GM18520 (cell line): Measurements from ENCODE around the gene KLC1.
"Not testable (repeated sequence)": the region's sequence is repeated elsewhere in the genome, so short reads cannot be mapped to it uniquely, and the experiment has no call there.

Experiments
- ATAC-seq: cut with Tn5 transposase; IDR thresholded peaks from one replicate; pipeline ENCODE4 v1.9.1; 2021; ENCODE audit not compliant: unreplicated experiment

Gene KLC1

GRCh38 chr14:103625356-103626095, 3.5 kb upstream of the KLC1 start:
- no peak for ATAC-seq

- no peak for ATAC-seq
Observed at GRCh38 chr14:103626146-103626850, 2.7 kb upstream of the KLC1 start.

- ATAC-seq: no peak
Observed at GRCh38 chr14:103627073-103628025, 1.7 kb upstream of the KLC1 start.

GRCh38 chr14:103628221-103628683, 759 bp upstream of the KLC1 start:
- ATAC-seq: no peak

GRCh38 chr14:103629503-103630121, 601 bp downstream of the KLC1 start:
- peak; percentile 6 for ATAC-seq

- ATAC-seq: no peak
Observed at GRCh38 chr14:103630364-103631108, 1.5 kb downstream of the KLC1 start.

- no peak for ATAC-seq
Observed at GRCh38 chr14:103633391-103633790, 4.4 kb downstream of the KLC1 start.

GRCh38 chr14:103634156-103634555, 5.1 kb downstream of the KLC1 start:
- ATAC-seq: no peak

GRCh38 chr14:103638594-103638993, 9.6 kb downstream of the KLC1 start:
- ATAC-seq: no peak

- no peak for ATAC-seq
Observed at GRCh38 chr14:103641161-103641560, 12.2 kb downstream of the KLC1 start.

- no peak for ATAC-seq
Observed at GRCh38 chr14:103646189-103646588, 17.2 kb downstream of the KLC1 start.

GRCh38 chr14:103649001-103649400, 20.0 kb downstream of the KLC1 start:
- ATAC-seq: no peak

- no peak for ATAC-seq
Observed at GRCh38 chr14:103650213-103650612, 21.2 kb downstream of the KLC1 start.

- ATAC-seq: no peak
Observed at GRCh38 chr14:103651585-103651984, 22.6 kb downstream of the KLC1 start.

GRCh38 chr14:103652806-103653205, 23.8 kb downstream of the KLC1 start:
- ATAC-seq: no peak

- not testable (repeated sequence) for ATAC-seq
Observed at GRCh38 chr14:103653336-103653735, 24.3 kb downstream of the KLC1 start.

- ATAC-seq: no peak
Observed at GRCh38 chr14:103653805-103654204, 24.8 kb downstream of the KLC1 start.

- ATAC-seq: no peak
Observed at GRCh38 chr14:103654619-103655018, 25.6 kb downstream of the KLC1 start.

- ATAC-seq: no peak
Observed at GRCh38 chr14:103656031-103656755, 27.2 kb downstream of the KLC1 start.

GRCh38 chr14:103656756-103657133, 27.7 kb downstream of the KLC1 start:
- ATAC-seq: no peak
